GM21723 (cell line): ENCODE data around the gene UBE3B.
A peak's percentile ranks its signal among the peaks of the same experiment; 100 is the strongest.
"Not testable (repeated sequence)": the region's sequence is repeated elsewhere in the genome, so short reads cannot be mapped to it uniquely, and the experiment has no call there.

Experiments used
- ATAC-seq: cut with Tn5 transposase; IDR thresholded peaks from one replicate; pipeline ENCODE4 v1.9.1; 2021; ENCODE audit warnings: mild to moderate bottlenecking, moderate library complexity; ENCODE audit not compliant: unreplicated experiment

The UBE3B gene

GRCh38 chr12:109477185-109477962 lies at the start of gene UBE3B, which contains the start of gene KCTD10:
Gene UBE3B, plus strand, starts transcription at chr12:109477634. Its CDS starts 5,918 bp downstream, at chr12:109483552.
Gene KCTD10, minus strand, starts transcription at chr12:109477300. Its CDS starts 38 bp downstream, at chr12:109477262.
- peak; percentile 93 for ATAC-seq

- peak; percentile 66 for ATAC-seq
Measured at GRCh38 chr12:109428037-109428629, 49.3 kb upstream of the UBE3B start.

GRCh38 chr12:109428804-109429203 lies 48.6 kb upstream of the UBE3B start:
- not testable (repeated sequence) for ATAC-seq

GRCh38 chr12:109430244-109430643 lies 47.2 kb upstream of the UBE3B start:
- no peak for ATAC-seq

- ATAC-seq, result no peak
Measured at GRCh38 chr12:109432431-109432830, 45.0 kb upstream of the UBE3B start.

- ATAC-seq, result no peak
Measured at GRCh38 chr12:109432842-109433304, 44.6 kb upstream of the UBE3B start.

- no peak for ATAC-seq
Measured at GRCh38 chr12:109433618-109434017, 43.8 kb upstream of the UBE3B start.

GRCh38 chr12:109434582-109434981 lies 42.9 kb upstream of the UBE3B start:
- no peak for ATAC-seq

- ATAC-seq, result no peak
Measured at GRCh38 chr12:109435428-109436187, 41.8 kb upstream of the UBE3B start.

- no peak for ATAC-seq
Measured at GRCh38 chr12:109436188-109436560, 41.3 kb upstream of the UBE3B start.

- ATAC-seq, result no peak
Measured at GRCh38 chr12:109439181-109439580, 38.3 kb upstream of the UBE3B start.

- ATAC-seq, result not testable (repeated sequence)
Measured at GRCh38 chr12:109439951-109440350, 37.5 kb upstream of the UBE3B start.

- ATAC-seq, result no peak
Measured at GRCh38 chr12:109440851-109441490, 36.5 kb upstream of the UBE3B start.

GRCh38 chr12:109443794-109444193 lies 33.6 kb upstream of the UBE3B start:
- ATAC-seq, result no peak

GRCh38 chr12:109444259-109444658 lies 33.2 kb upstream of the UBE3B start:
- no peak for ATAC-seq

GRCh38 chr12:109445191-109445609 lies 32.2 kb upstream of the UBE3B start:
- ATAC-seq, result no peak

- ATAC-seq, result no peak
Measured at GRCh38 chr12:109446869-109447268, 30.6 kb upstream of the UBE3B start.

GRCh38 chr12:109447482-109447881 lies 30.0 kb upstream of the UBE3B start:
- ATAC-seq, result no peak

- ATAC-seq, result no peak
Measured at GRCh38 chr12:109448272-109448671, 29.2 kb upstream of the UBE3B start.

- ATAC-seq, result no peak
Measured at GRCh38 chr12:109448707-109449390, 28.6 kb upstream of the UBE3B start.
